Liver (tissue), 9 donors: Measurements from ENCODE around the gene NCAM2. TPM values are rescaled to one million over a fixed set of nuclear protein-coding genes. Genes with fewer than 3 reads are reported as not detected.

Experiments used
- DNase-seq: peaks from one replicate; pipeline ENCODE4 v3.0.0-alpha.2; 2017; ENCODE audit warnings: low spot score
- H3K27ac ChIP-seq, 2 donors: one replicate each; pipeline ENCODE4 v1.7.0; 2013; ENCODE audit warnings: inconsistent platforms in 2 of 2, low read length in 2 of 2, control low read depth in 1 of 2, low read depth in 1 of 2, mild to moderate bottlenecking in 1 of 2
- H3K27me3 ChIP-seq, 4 donors: one replicate each; pipeline versions ENCODE4 v1.6.1 to v1.7.0; 2013; ENCODE audit warnings: low read length in 3 of 4, inconsistent platforms in 1 of 4, mild to moderate bottlenecking in 1 of 4, moderate library complexity in 1 of 4; ENCODE audit not compliant: control insufficient read depth in 4 of 4, insufficient read depth in 4 of 4
- H3K36me3 ChIP-seq, 4 donors: one replicate each; pipeline versions ENCODE4 v1.6.1 to v1.7.0; 2013; ENCODE audit warnings: low read length in 3 of 4, mild to moderate bottlenecking in 3 of 4, low read depth in 1 of 4, moderate library complexity in 1 of 4; ENCODE audit not compliant: control insufficient read depth in 4 of 4, insufficient read depth in 3 of 4
- H3K4me1 ChIP-seq, 4 donors: one replicate each; pipeline versions ENCODE4 v1.6.1 to v1.7.0; 2013; ENCODE audit warnings: low read length in 3 of 4, mild to moderate bottlenecking in 3 of 4, moderate library complexity in 1 of 4; ENCODE audit not compliant: control insufficient read depth in 4 of 4, insufficient read depth in 4 of 4
- H3K4me3 ChIP-seq, 3 donors: one replicate each; pipeline versions ENCODE4 v1.6.1 to v1.7.0; 2013; ENCODE audit warnings: low read length in 3 of 3, control low read depth in 1 of 3, low read depth in 1 of 3, mild to moderate bottlenecking in 1 of 3
- H3K9ac ChIP-seq, 2 donors: one replicate each; pipeline ENCODE4 v1.7.0; 2013; ENCODE audit warnings: low read length in 2 of 2, mild to moderate bottlenecking in 2 of 2, moderate library complexity in 2 of 2, control low read depth in 1 of 2, low read depth in 1 of 2
- H3K9me3 ChIP-seq, 4 donors: one replicate each; pipeline versions ENCODE4 v1.6.1 to v1.7.0; 2013; ENCODE audit warnings: low read length in 3 of 4; ENCODE audit not compliant: control insufficient read depth in 4 of 4
- ATF3 ChIP-seq: IDR thresholded peaks from 2 replicates; pipeline ENCODE4 v1.6.1; 2016; ENCODE audit warnings: antibody characterized with exemption
- CTCF ChIP-seq: fragments of 150-350 bp; IDR thresholded peaks from 2 replicates; pipeline ENCODE4 v1.5.1; 2017; ENCODE audit warnings: improper control_type of control experiment, low read depth, low read length; ENCODE audit not compliant: missing input control
- EGR1 ChIP-seq, 2 donors: IDR thresholded peaks; 2 replicates each; pipeline ENCODE4 v1.6.1; 2016 to 2018; ENCODE audit warnings: antibody characterized with exemption in 2 of 2, low read depth in 2 of 2
- FOXA1 ChIP-seq: IDR thresholded peaks from 2 replicates; pipeline ENCODE4 v1.6.1; 2016; ENCODE audit warnings: antibody characterized with exemption
- FOXA2 ChIP-seq: IDR thresholded peaks from 2 replicates; pipeline ENCODE4 v1.6.1; 2016; ENCODE audit warnings: antibody characterized with exemption
- GABPA ChIP-seq, 2 donors: IDR thresholded peaks in 1 of 2; conservative IDR thresholded peaks in 1 of 2; 2 replicates each; pipeline ENCODE4 v1.6.1; 2016; ENCODE audit warnings: antibody characterized with exemption in 2 of 2, mild to moderate bottlenecking in 1 of 2, moderate library complexity in 1 of 2
- HNF4A ChIP-seq, 2 donors: conservative IDR thresholded peaks; 2 replicates each; pipeline ENCODE4 v1.6.1; 2016; ENCODE audit warnings: antibody characterized with exemption in 2 of 2, mild to moderate bottlenecking in 2 of 2
- JUND ChIP-seq, 2 donors: IDR thresholded peaks; 2 replicates each; pipeline ENCODE4 v1.6.1; 2016; ENCODE audit warnings: antibody characterized with exemption in 2 of 2
- MAX ChIP-seq: IDR thresholded peaks from 2 replicates; pipeline ENCODE4 v1.6.1; 2016; ENCODE audit warnings: antibody characterized with exemption
- NR2F2 ChIP-seq: IDR thresholded peaks from 2 replicates; pipeline ENCODE4 v1.6.1; 2016; ENCODE audit warnings: antibody characterized with exemption
- RAD21 ChIP-seq, 2 donors: IDR thresholded peaks; 2 replicates each; pipeline ENCODE4 v1.6.1; 2016; ENCODE audit warnings: antibody characterized with exemption in 2 of 2, mild to moderate bottlenecking in 2 of 2
- REST ChIP-seq: IDR thresholded peaks from 2 replicates; pipeline ENCODE4 v1.6.1; 2016; ENCODE audit warnings: antibody characterized with exemption, mild to moderate bottlenecking
- RXRA ChIP-seq, 2 donors: IDR thresholded peaks; 2 replicates each; pipeline ENCODE4 v1.6.1; 2017 to 2018; ENCODE audit warnings: antibody characterized with exemption in 2 of 2, mild to moderate bottlenecking in 1 of 2
- SP1 ChIP-seq: IDR thresholded peaks from 2 replicates; pipeline ENCODE4 v1.6.1; 2018; ENCODE audit warnings: antibody characterized with exemption, mild to moderate bottlenecking
- WGBS: extraction: QIAGEN DNeasy Blood & Tissue Kit; methylation state at CpG from one replicate; pipeline ENCODE4 v1.1.7; 2013; 5-methylcytosine and 5-hydroxymethylcytosine counted together
- polyA plus RNA-seq, 2 donors: library from polyadenylated mRNA; stranded (reverse) in 1 of 2; unstranded in 1 of 2; fragments of 200-250 nt in 1 of 2; fragments of >200 nt in 1 of 2; fragmentation: Nextera tagmentation in 1 of 2; extraction: Ambion mirVana in 1 of 2; gene quantifications; one replicate each; pipeline versions ENCODE4 v1.2.1 to v1.2.3, GENCODE V29; 2013 to 2015
- total RNA-seq, 2 donors: library from RNA; depleted of rRNA; stranded (reverse); fragments of >200 nt; gene quantifications; one replicate each; pipeline ENCODE4 v1.2.3, GENCODE V29; 2014
- donor health status: healthy.
- donor health status: healthy.
- donor health status: healthy.
- donor health status: healthy.
- donor health status: healthy.

Gene NCAM2
- total and polyA plus RNA-seq, 4 donors = 0.06 to 0.51 (median 0.24) TPM

GRCh38 chr21:21010698-21011097 is 12.5 kb downstream of the NCAM2 start (continued):
- TF ChIP-seq REST (no peak), MAX (no peak), NR2F2 (no peak), JUND (IDR thresholded peaks at IDR 0.05) (no peak), ATF3 (no peak)

GRCh38 chr21:21018821-21019220 is 20.6 kb downstream of the NCAM2 start:
- TF ChIP-seq RAD21 (IDR thresholded peaks at IDR 0.05) = no peak
- no peak for TF ChIP-seq FOXA1
- TF ChIP-seq NR2F2 = no peak
- no peak for TF ChIP-seq JUND (IDR thresholded peaks at IDR 0.05)
- no peak for TF ChIP-seq FOXA2
- TF ChIP-seq GABPA (IDR thresholded peaks at IDR 0.05 in 1 of 2, conservative IDR thresholded peaks at IDR 0.05 in 1 of 2) = no peak
- TF ChIP-seq CTCF = no peak
- 40% methylated on average over 1 of the region's 1 CpG for WGBS
- no peaks in the 10 kb centered on the region for H3K36me3 ChIP-seq
- no peaks in the 10 kb centered on the region for H3K27me3 ChIP-seq
- no peak overlapping the region for H3K27ac ChIP-seq
- no peaks in the 10 kb centered on the region for H3K4me1 ChIP-seq
- no peak for DNase-seq
- H3K9me3 ChIP-seq = no peaks in the 10 kb centered on the region
- H3K4me3 ChIP-seq = no peak overlapping the region
- no peak overlapping the region for H3K9ac ChIP-seq

GRCh38 chr21:21019681-21020080 is 21.5 kb downstream of the NCAM2 start:
- WGBS = 79% methylated on average over 4 of the region's 4 CpGs
- Histone ChIP-seq H3K9me3 (no peaks in the 10 kb centered on the region), H3K36me3 (no peaks in the 10 kb centered on the region), H3K27me3 (no peaks in the 10 kb centered on the region), H3K4me1 (no peaks in the 10 kb centered on the region), H3K4me3 (no peak overlapping the region), H3K9ac (no peak overlapping the region), H3K27ac (no peak overlapping the region)
- no peak for DNase-seq
- TF ChIP-seq REST (no peak), GABPA (IDR thresholded peaks at IDR 0.05 in 1 of 2, conservative IDR thresholded peaks at IDR 0.05 in 1 of 2) (no peak), RXRA (IDR thresholded peaks at IDR 0.05) (no peak), FOXA2 (no peak), MAX (no peak), SP1 (no peak), CTCF (no peak), FOXA1 (no peak), HNF4A (conservative IDR thresholded peaks at IDR 0.05) (no peak), ATF3 (no peak), EGR1 (IDR thresholded peaks at IDR 0.05; ENCODE audit: low read depth in 2 of 2) (no peak)
